H9 (cell line): ENCODE results near the gene C19orf44. TPM values are rescaled to one million over a fixed set of nuclear protein-coding genes. Genes with fewer than 3 reads are reported as not detected.
A peak's percentile ranks its signal among the peaks of the same experiment; 100 is the strongest.
"Not testable (repeated sequence)": the region's sequence is repeated elsewhere in the genome, so short reads cannot be mapped to it uniquely, and the experiment has no call there.

Experiments used
- DNase-seq: peaks from one replicate; pipeline ENCODE4 v3.0.0-alpha.2; 2017
- H2AFZ ChIP-seq: one replicate; pipeline ENCODE4 v1.6.1; 2013; ENCODE audit warnings: mild to moderate bottlenecking, low read length, control low read depth, moderate library complexity
- H2AK5ac ChIP-seq: 2 replicates; pipeline ENCODE4 v1.6.1; 2013; ENCODE audit warnings: low read length, control low read depth, mixed read lengths; ENCODE audit not compliant: insufficient read length
- H2BK120ac ChIP-seq: one replicate; pipeline ENCODE4 v1.6.1; 2013; ENCODE audit warnings: low read depth, mild to moderate bottlenecking, low read length, control low read depth, inconsistent platforms; ENCODE audit not compliant: poor library complexity, severe bottlenecking
- H2BK12ac ChIP-seq: 2 replicates; pipeline ENCODE4 v1.6.1; 2013; ENCODE audit warnings: low read length, control low read depth, mixed read lengths, low read depth; ENCODE audit not compliant: insufficient read length
- H2BK15ac ChIP-seq: 2 replicates; pipeline ENCODE4 v1.6.1; 2013; ENCODE audit warnings: low read depth, low read length, control low read depth
- H2BK20ac ChIP-seq: one replicate; pipeline ENCODE4 v1.6.1; 2013; ENCODE audit warnings: low read depth, mild to moderate bottlenecking, low read length, control low read depth, inconsistent platforms; ENCODE audit not compliant: poor library complexity, severe bottlenecking
- H2BK5ac ChIP-seq: 2 replicates; pipeline ENCODE4 v1.6.1; 2013; ENCODE audit warnings: low read length, control low read depth, mixed read lengths; ENCODE audit not compliant: insufficient read length
- H3K14ac ChIP-seq: 2 replicates; pipeline ENCODE4 v1.6.1; 2013; ENCODE audit warnings: low read length, control low read depth; ENCODE audit not compliant: insufficient read depth
- H3K18ac ChIP-seq: 2 replicates; pipeline ENCODE4 v1.6.1; 2013; ENCODE audit warnings: low read depth, mild to moderate bottlenecking, mixed read lengths, low read length, control low read depth; ENCODE audit not compliant: insufficient read length
- H3K23ac ChIP-seq: 2 replicates; pipeline ENCODE4 v1.6.1; 2013; ENCODE audit warnings: low read length, control low read depth, mixed read lengths, low read depth; ENCODE audit not compliant: insufficient read length
- H3K23me2 ChIP-seq: 2 replicates; pipeline ENCODE4 v1.6.1; 2013; ENCODE audit warnings: low read depth, mild to moderate bottlenecking, mixed read lengths, low read length, control low read depth; ENCODE audit not compliant: insufficient read length, poor library complexity, severe bottlenecking
- H3K27ac ChIP-seq: 2 replicates; pipeline ENCODE4 v1.5.1; 2013; ENCODE audit warnings: low read length, control low read depth, mixed read lengths, low read depth; ENCODE audit not compliant: insufficient read length
- H3K27me3 ChIP-seq: 2 replicates; pipeline ENCODE4 v1.6.1; 2013; ENCODE audit warnings: low read length, control low read depth, inconsistent platforms; ENCODE audit not compliant: insufficient read depth
- H3K4ac ChIP-seq: 2 replicates; pipeline ENCODE4 v1.6.1; 2013; ENCODE audit warnings: low read depth, mild to moderate bottlenecking, control low read depth, inconsistent platforms, low read length, moderate library complexity
- H3K4me1 ChIP-seq: 2 replicates; pipeline ENCODE4 v1.6.1; 2013; ENCODE audit warnings: low read length, control low read depth, inconsistent platforms; ENCODE audit not compliant: insufficient read depth
- H3K4me2 ChIP-seq: 2 replicates; pipeline ENCODE4 v1.6.1; 2013; ENCODE audit warnings: low read length, control low read depth, mixed read lengths; ENCODE audit not compliant: insufficient read length, insufficient read depth
- H3K56ac ChIP-seq: 2 replicates; pipeline ENCODE4 v1.6.1; 2013; ENCODE audit warnings: low read depth, mild to moderate bottlenecking, mixed read lengths, low read length, control low read depth; ENCODE audit not compliant: insufficient read length
- H3K79me1 ChIP-seq: 2 replicates; pipeline ENCODE4 v1.6.1; 2013; ENCODE audit warnings: low read depth, mild to moderate bottlenecking, moderate library complexity, low read length, control low read depth, inconsistent platforms; ENCODE audit not compliant: insufficient read depth, poor library complexity, severe bottlenecking
- H3K79me2 ChIP-seq: 2 replicates; pipeline ENCODE4 v1.6.1; 2013; ENCODE audit warnings: low read length, control low read depth, inconsistent platforms; ENCODE audit not compliant: insufficient read depth
- H3K9ac ChIP-seq: 2 replicates; pipeline ENCODE4 v1.6.1; 2013; ENCODE audit warnings: low read length, control low read depth, mixed read lengths; ENCODE audit not compliant: insufficient read length; ENCODE audit errors: extremely low read depth
- H3K9me3 ChIP-seq: one replicate; pipeline ENCODE4 v1.6.1; 2013; ENCODE audit warnings: low read depth, low read length, inconsistent platforms; ENCODE audit not compliant: control insufficient read depth
- H3T11ph ChIP-seq: one replicate; pipeline ENCODE4 v1.6.1; 2013; ENCODE audit warnings: mild to moderate bottlenecking, low read length, control low read depth, inconsistent platforms
- H4K20me1 ChIP-seq: one replicate; pipeline ENCODE4 v1.6.1; 2013; ENCODE audit not compliant: control insufficient read depth, insufficient read length, insufficient read depth
- H4K5ac ChIP-seq: 2 replicates; pipeline ENCODE4 v1.6.1; 2013; ENCODE audit warnings: low read depth, mild to moderate bottlenecking, mixed read lengths, low read length, control low read depth; ENCODE audit not compliant: insufficient read length
- H4K8ac ChIP-seq: replicated peaks from 2 replicates; pipeline ENCODE4 v1.6.1; 2013; ENCODE audit warnings: low read length, control low read depth, mixed read lengths, low read depth; ENCODE audit not compliant: insufficient read length
- H4K91ac ChIP-seq: 2 replicates; pipeline ENCODE4 v1.6.1; 2013; ENCODE audit warnings: low read depth, mild to moderate bottlenecking, moderate library complexity, mixed read lengths, low read length, control low read depth; ENCODE audit not compliant: insufficient read length
- H3K27ac Mint-ChIP-seq, 3 experiments: 2 replicates in 2 of 3; 3 replicates in 1 of 3; pipeline ENCODE4 v1.8.0; 2020 to 2021; ENCODE audit warnings: mixed read lengths in 3 of 3, mild to moderate bottlenecking in 1 of 3, moderate library complexity in 1 of 3
- H3K27me3 Mint-ChIP-seq: 2 replicates; pipeline ENCODE4 v1.8.0; 2021; ENCODE audit warnings: low read depth, mild to moderate bottlenecking, moderate library complexity, mixed read lengths
- H3K36me3 Mint-ChIP-seq, 3 experiments: 2 replicates in 2 of 3; 3 replicates in 1 of 3; pipeline ENCODE4 v1.8.0; 2020 to 2021; ENCODE audit warnings: low read depth in 3 of 3, mixed read lengths in 3 of 3; ENCODE audit not compliant: insufficient read depth in 1 of 3
- H3K4me1 Mint-ChIP-seq, 2 experiments: 2 replicates each; pipeline ENCODE4 v1.8.0; 2020; ENCODE audit warnings: mixed read lengths in 2 of 2
- H3K4me3 Mint-ChIP-seq, 2 experiments: 2 replicates in 1 of 2; 3 replicates in 1 of 2; pipeline ENCODE4 v1.8.0; 2020 to 2021; ENCODE audit warnings: mild to moderate bottlenecking in 2 of 2, mixed read lengths in 2 of 2, moderate library complexity in 1 of 2
- H3K9me3 Mint-ChIP-seq, 2 experiments: 2 replicates in 1 of 2; 3 replicates in 1 of 2; pipeline ENCODE4 v1.8.0; 2020; ENCODE audit warnings: mild to moderate bottlenecking in 2 of 2, mixed read lengths in 2 of 2, moderate library complexity in 1 of 2
- CTCF ChIP-seq: fragments of 200-600 bp; sonication (generic); conservative IDR thresholded peaks from 3 replicates; pipeline ENCODE4 v1.8.0; 2021; ENCODE audit warnings: antibody characterized with exemption, mild to moderate bottlenecking
- WGBS: extraction: QIAGEN DNeasy Blood & Tissue Kit; methylation state at CpG from one replicate; pipeline ENCODE4 v1.1.7; 2013; ENCODE audit warnings: missing lambda C conversion rate, low lambda C conversion rate, mixed read lengths; ENCODE audit not compliant: insufficient read length; ENCODE audit errors: extremely low coverage; 5-methylcytosine and 5-hydroxymethylcytosine counted together
- total RNA-seq: library from RNA; stranded (reverse); gene quantifications from 2 replicates; pipeline ENCODE4 v1.2.1, GENCODE V29; 2021

The C19orf44 gene
- total RNA-seq, 1 experiment from 2014 or later, result 6.4 TPM

GRCh38 chr19:16470911-16471811 is 25.0 kb upstream of the C19orf44 start:
- H3K4me2 ChIP-seq, result peak overlapping the region; percentile 100
- peak overlapping the region; percentile 26 for H3K14ac ChIP-seq
- no peak overlapping the region for H4K8ac ChIP-seq
- Mint-ChIP-seq H3K4me3 (peak overlapping the region; percentile 93 to 96), H3K9me3 (peaks cover 7 to 11% of the 10 kb centered on the region in 2 experiments; a peak in 4 of 5 replicates), H3K27me3 (peaks cover 1% of the 10 kb centered on the region), H3K27ac (peak overlapping the region; percentile 6 to 85 (median 85); a peak in 4 of 7 replicates), H3K4me1 (peaks cover 21 to 31% of the 10 kb centered on the region in 2 experiments), H3K36me3 (peaks cover 0 to 3% (median 0%) of the 10 kb centered on the region in 3 experiments; a peak in 2 of 7 replicates)
- 0 out of 2 replicates have a peak, but pooled peaks cover 3% of the 10 kb centered on the region for H3K4me1 ChIP-seq
- H2BK5ac ChIP-seq, result no peak overlapping the region
- no peak overlapping the region for H2BK20ac ChIP-seq
- no peak overlapping the region for H3K4ac ChIP-seq
- WGBS, result no CpG with 5 or more reads among the region's 67 CpGs
- no peaks in the 10 kb centered on the region for H3K27me3 ChIP-seq
- TF ChIP-seq CTCF, result no peak
- H2AK5ac ChIP-seq, result no peak overlapping the region
- peak overlapping the region; percentile 76 for H3K9ac ChIP-seq
- no peak overlapping the region for H4K5ac ChIP-seq
- H3K9me3 ChIP-seq, result no peaks in the 10 kb centered on the region
- H2BK12ac ChIP-seq, result no peak overlapping the region
- no peaks in the 10 kb centered on the region for H4K20me1 ChIP-seq
- H3K18ac ChIP-seq, result peak overlapping the region; percentile 88
- peaks cover 5% of the 10 kb centered on the region for H3K79me1 ChIP-seq
- H2BK120ac ChIP-seq, result no peak overlapping the region
- peak overlapping the region; percentile 55 for H3K23ac ChIP-seq
- no peak overlapping the region for H3K56ac ChIP-seq
- no peak overlapping the region for H4K91ac ChIP-seq
- H3K79me2 ChIP-seq, result peaks cover 20% of the 10 kb centered on the region
- no peak overlapping the region for H3T11ph ChIP-seq
- H3K27ac ChIP-seq, result no peak overlapping the region
- H2BK15ac ChIP-seq, result no peak overlapping the region
- no peak overlapping the region for H2AFZ ChIP-seq
- peaks cover 9% of the 10 kb centered on the region for H3K23me2 ChIP-seq
- DNase-seq, result no peak

GRCh38 chr19:16472559-16472899 is 23.7 kb upstream of the C19orf44 start:
- not testable (repeated sequence) for H3K27me3 ChIP-seq, H2BK120ac ChIP-seq, H3K18ac ChIP-seq, H3K23me2 ChIP-seq, H4K5ac ChIP-seq, H2AK5ac ChIP-seq, H3K4ac ChIP-seq, H2BK20ac ChIP-seq, H3K23ac ChIP-seq, H4K91ac ChIP-seq, H3K27me3 Mint-ChIP-seq, H2BK5ac ChIP-seq, H3K9ac ChIP-seq, DNase-seq, H3K36me3 Mint-ChIP-seq, H2BK12ac ChIP-seq, H3K79me1 ChIP-seq, H3K4me1 ChIP-seq, H4K8ac ChIP-seq, H2BK15ac ChIP-seq, H3K9me3 ChIP-seq, H3K27ac ChIP-seq, H4K20me1 ChIP-seq, H3K27ac Mint-ChIP-seq, H3K56ac ChIP-seq, H3T11ph ChIP-seq, H2AFZ ChIP-seq
- Mint-ChIP-seq H3K4me1 (peaks cover 24 to 28% of the 10 kb centered on the region in 2 experiments), H3K9me3 (peaks cover 7 to 11% of the 10 kb centered on the region in 2 experiments; a peak in 4 of 5 replicates), H3K4me3 (peak overlapping the region; percentile 84 to 93)
- Histone ChIP-seq H3K79me2 (peaks cover 15% of the 10 kb centered on the region), H3K14ac (0 out of 2 replicates have a peak overlapping the region, but pooled peaks have one; percentile 51), H3K4me2 (peak overlapping the region; percentile 43)
- WGBS, result no CpG with 5 or more reads among the region's 2 CpGs
